HepG2 (cell line): ENCODE data around the gene PTAFR. TPM values are rescaled to one million over a fixed set of nuclear protein-coding genes. Genes with fewer than 3 reads are reported as not detected.
A peak's percentile ranks its signal among the peaks of the same experiment; 100 is the strongest.

Experiments
- ATAC-seq: fragments of 200-7000 bp; cut with Tn5 transposase; 3 replicates; pipeline ENCODE4 v1.9.1; 2020; ENCODE audit warnings: mild to moderate bottlenecking, moderate library complexity
- BruUV-seq: library from RNA; stranded (reverse); fragments of 400-500 nt; replicated peaks from 2 replicates; lab custom pipeline; 2021; lab: Mats Ljungman, UMichigan
- CTCF ChIA-PET: fragments of 300-600 bp; formaldehyde crosslinking; extraction: SDS; loops from one replicate; lab custom pipeline; 2021; ENCODE audit warnings: low total read pairs, inconsistent platforms, low intra/inter-chr PET ratio; lab: Yijun Ruan, JAX
- POLR2A ChIA-PET: fragments of 350-600 bp; sonication (Branson Sonifier 250); formaldehyde crosslinking; loops from one replicate; lab custom pipeline; 2020; ENCODE audit warnings: antibody characterized with exemption, inconsistent platforms; lab: Yijun Ruan, JAX
- DNase-seq: peaks from one replicate; pipeline ENCODE4 v3.0.0-alpha.2; 2015; ENCODE audit warnings: low spot score
- FAIRE-seq: peaks from 3 replicates; lab custom pipeline; 2011; peaks lifted over from hg19 to GRCh38; lab: Jason Lieb, UNC
- H2AFZ ChIP-seq: one replicate; pipeline ENCODE4 v1.6.1; 2011; ENCODE audit warnings: low read length, inconsistent platforms
- H3K27ac ChIP-seq: fragments of 300-600 bp; 3 replicates; pipeline ENCODE4 v1.8.0; 2011; ENCODE audit warnings: mixed run types, mild to moderate bottlenecking, mixed read lengths, low read length, inconsistent platforms; ENCODE audit not compliant: insufficient read depth; ENCODE audit errors: extremely low read length
- H3K27me3 ChIP-seq, 2 experiments: fragments of 200-600 bp in 1 of 2; 2 replicates in 1 of 2; 3 replicates in 1 of 2; pipeline versions ENCODE4 v1.6.0 to v1.8.0; 2011; ENCODE audit warnings: low read length in 2 of 2, mild to moderate bottlenecking in 2 of 2, moderate library complexity in 2 of 2, inconsistent platforms in 1 of 2; ENCODE audit not compliant: insufficient read depth in 2 of 2, control insufficient read depth in 1 of 2
- H3K36me3 ChIP-seq, 2 experiments: fragments of 200-600 bp in 1 of 2; replicated peaks in 1 of 2; 2 replicates in 1 of 2; 3 replicates in 1 of 2; pipeline versions ENCODE4 v1.5.1 to v1.8.0; 2011; ENCODE audit warnings: low read length in 2 of 2, inconsistent platforms in 1 of 2; ENCODE audit not compliant: insufficient read depth in 2 of 2, control insufficient read depth in 1 of 2
- H3K4me1 ChIP-seq: 2 replicates; pipeline ENCODE4 v1.5.1; 2012; ENCODE audit warnings: low read length, inconsistent platforms; ENCODE audit not compliant: insufficient read depth
- H3K4me2 ChIP-seq: 2 replicates; pipeline ENCODE4 v1.6.0; 2011; ENCODE audit warnings: low read depth, low read length, inconsistent platforms
- H3K4me3 ChIP-seq, 3 experiments: fragments of 200-600 bp in 1 of 3; sonication (generic), shearing (Covaris generic) in 1 of 3; replicated peaks in 1 of 3; 2 replicates each; pipeline ENCODE4 v1.5.1; 2011 to 2016; ENCODE audit warnings: low read length in 3 of 3, inconsistent platforms in 2 of 3, low read depth in 2 of 3, mild to moderate bottlenecking in 2 of 3, control low read depth in 1 of 3, mixed read lengths in 1 of 3; ENCODE audit not compliant: insufficient read depth in 1 of 3
- H3K79me2 ChIP-seq: one replicate; pipeline ENCODE4 v1.6.1; 2011; ENCODE audit warnings: low read length, inconsistent platforms; ENCODE audit not compliant: insufficient read depth
- H3K9ac ChIP-seq: 2 replicates; pipeline ENCODE4 v1.6.0; 2011; ENCODE audit warnings: mild to moderate bottlenecking, low read depth, low read length, inconsistent platforms; ENCODE audit not compliant: insufficient read depth
- H3K9me3 ChIP-seq: 2 replicates; pipeline ENCODE4 v1.5.1; 2012; ENCODE audit warnings: mild to moderate bottlenecking, low read length
- H4K20me1 ChIP-seq: 2 replicates; pipeline ENCODE4 v1.6.0; 2011; ENCODE audit warnings: inconsistent platforms, mild to moderate bottlenecking, low read length, moderate library complexity; ENCODE audit not compliant: insufficient read depth
- CEBPB ChIP-seq: IDR thresholded peaks from 2 replicates; pipeline ENCODE4 v1.6.1; 2011; ENCODE audit warnings: low read depth, low read length, improper control_type of control experiment, borderline replicate concordance
- CEBPG ChIP-seq: IDR thresholded peaks from 2 replicates; pipeline ENCODE4 v1.6.1; 2016
- NFYC ChIP-seq: IDR thresholded peaks from 2 replicates; pipeline ENCODE4 v1.6.1; 2016; ENCODE audit warnings: missing genetic modification reagents, missing compliant biosample characterization
- PAWR ChIP-seq: sonication (generic); formaldehyde crosslinking; IDR thresholded peaks from 2 replicates; pipeline ENCODE4 v1.4.0; 2020; ENCODE audit warnings: missing genetic modification reagents, mild to moderate bottlenecking, borderline replicate concordance
- SIN3A ChIP-seq: IDR thresholded peaks from 2 replicates; pipeline ENCODE4 v1.6.1; 2011; ENCODE audit warnings: low read depth, mild to moderate bottlenecking, control low read depth, low read length, borderline replicate concordance
- SOX5 ChIP-seq: IDR thresholded peaks from 2 replicates; pipeline ENCODE4 v1.6.1; 2016; ENCODE audit warnings: borderline replicate concordance
- SRF ChIP-seq: IDR thresholded peaks from 2 replicates; pipeline ENCODE4 v1.6.1; 2011; ENCODE audit warnings: mild to moderate bottlenecking, low read depth, low read length, moderate library complexity
- ZFP90 ChIP-seq: sonication (generic); formaldehyde crosslinking; IDR thresholded peaks from 2 replicates; pipeline ENCODE4 v1.8.0; 2022; ENCODE audit warnings: missing genetic modification reagents, mild to moderate bottlenecking, inconsistent platforms, borderline replicate concordance
- ZNF484 ChIP-seq: sonication (generic); formaldehyde crosslinking; IDR thresholded peaks from 2 replicates; pipeline ENCODE4 v1.5.1; 2020; ENCODE audit warnings: mild to moderate bottlenecking, low read depth, missing genetic modification reagents, borderline replicate concordance
- ZNF589 ChIP-seq: sonication (generic); formaldehyde crosslinking; conservative IDR thresholded peaks from 2 replicates; pipeline ENCODE4 v1.8.0; 2022; ENCODE audit warnings: mild to moderate bottlenecking, moderate library complexity, missing genetic modification reagents
- ZNF614 ChIP-seq: IDR thresholded peaks from 2 replicates; pipeline ENCODE4 v1.6.1; 2018; ENCODE audit warnings: missing biosample characterization, missing genetic modification reagents, inconsistent platforms, borderline replicate concordance
- WGBS: methylation state at CpG from one replicate; pipeline ENCODE4 v1.1.6; 2017; ENCODE audit warnings: low lambda C conversion rate; 5-methylcytosine and 5-hydroxymethylcytosine counted together
- in situ Hi-C: cut with HindIII; loops from 2 replicates; pipeline ENCODE4 v1.10.0; 2017; ENCODE audit warnings: low pct_unique_long_range_greater_than_20kb; ENCODE audit not compliant: extremely low pct_ligation_motif_present
- intact Hi-C: fragments of 100-400 bp; cut with micrococcal nuclease; formaldehyde crosslinking; loops from one replicate; pipeline ENCODE4 v1.10.0; 2022; ENCODE audit not compliant: unreplicated experiment
- polyA plus RNA-seq, 8 experiments: library from polyadenylated mRNA; depleted of rRNA in 3 of 8; stranded (reverse) in 7 of 8; unstranded in 1 of 8; fragments of >200 nt; fragmentation: Illumina TruSeq in 4 of 8; extraction: Trizol in 4 of 8; gene quantifications; 2 replicates each; pipeline versions ENCODE4 v1.2.1 to v1.2.3, GENCODE V29; 2011 to 2016; ENCODE audit warnings: low read depth in 4 of 8, missing spikeins in 1 of 8, mixed read lengths in 1 of 8; ENCODE audit not compliant: insufficient read depth in 1 of 8
- total RNA-seq, 5 experiments: library from RNA; depleted of rRNA; stranded (reverse); fragments of >200 nt; fragmentation: Illumina TruSeq; extraction: Trizol; gene quantifications; 2 replicates each; pipeline ENCODE4 v1.2.3, GENCODE V29; 2016; ENCODE audit warnings: low read depth in 1 of 5
- TF ChIP-seq, protein P1 (sequence below), 2 experiments: fragments of 450-650 bp in 1 of 2; sonication (generic) in 1 of 2; formaldehyde crosslinking; IDR thresholded peaks; 2 replicates each; pipeline versions ENCODE4 v1.5.0 to v1.8.0; 2020 to 2022; ENCODE audit warnings: mild to moderate bottlenecking in 1 of 2, missing genetic modification reagents in 1 of 2
- TF ChIP-seq, protein P2 (sequence below): IDR thresholded peaks from 2 replicates; pipeline ENCODE4 v1.6.1; 2018; ENCODE audit warnings: missing genetic modification reagents, mild to moderate bottlenecking, missing compliant biosample characterization

Gene PTAFR
- total and polyA plus RNA-seq, 2 of the 13 experiments (the other 11 are each of a cell fraction or from before 2014, with no cell fraction given) = 0.27 to 24.0 TPM

DNA sequence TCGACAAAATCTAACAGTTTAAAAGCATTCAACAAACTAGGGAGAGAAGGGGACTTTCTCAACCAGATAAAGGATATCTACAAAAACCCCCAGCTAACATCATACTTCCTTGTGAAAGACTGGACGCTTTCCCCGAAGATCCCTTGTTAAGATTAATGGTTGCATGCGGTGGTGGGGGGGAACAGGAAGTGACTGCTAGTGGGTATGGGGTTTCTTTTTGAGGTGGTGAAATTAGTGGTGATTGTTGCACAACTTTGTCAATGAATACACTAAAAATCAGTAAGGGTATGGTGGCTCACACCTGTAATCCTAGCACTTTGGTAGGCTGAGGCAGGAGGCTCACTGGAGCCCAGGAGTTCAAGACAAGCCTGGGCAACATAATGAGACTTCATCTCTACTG is 61.2 kb downstream of the PTAFR start:
- H3K9ac ChIP-seq = no peak overlapping the region
- intact Hi-C loops = no loop called here
- no peak overlapping the region for H3K27ac ChIP-seq
- no peaks in the 10 kb centered on the region for H4K20me1 ChIP-seq
- no peak overlapping the region for H3K4me2 ChIP-seq
- ATAC-seq = no peak
- peaks cover 13% of the 10 kb centered on the region for H3K4me1 ChIP-seq
- TF ChIP-seq CEBPG (CRISPR knock-in tag) (peak; percentile 31; the same call in 1 of the 2 replicates), NFYC (CRISPR knock-in tag) (no peak), CEBPB (peak; percentile 78), ZFP90 (no peak)
- TF ChIP-seq, protein P1, sequence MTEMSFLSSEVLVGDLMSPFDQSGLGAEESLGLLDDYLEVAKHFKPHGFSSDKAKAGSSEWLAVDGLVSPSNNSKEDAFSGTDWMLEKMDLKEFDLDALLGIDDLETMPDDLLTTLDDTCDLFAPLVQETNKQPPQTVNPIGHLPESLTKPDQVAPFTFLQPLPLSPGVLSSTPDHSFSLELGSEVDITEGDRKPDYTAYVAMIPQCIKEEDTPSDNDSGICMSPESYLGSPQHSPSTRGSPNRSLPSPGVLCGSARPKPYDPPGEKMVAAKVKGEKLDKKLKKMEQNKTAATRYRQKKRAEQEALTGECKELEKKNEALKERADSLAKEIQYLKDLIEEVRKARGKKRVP (CRISPR knock-in tag; IDR thresholded peaks at IDR 0.05) = peak in 1 of 2 experiments; percentile 77; a peak in 2 of 4 replicates
- TF ChIP-seq, all 625 proteins: peak for 3
- no peaks in the 10 kb centered on the region for H3K79me2 ChIP-seq
- no peak for FAIRE-seq
- no peak for DNase-seq
- no peaks in the 10 kb centered on the region for H3K36me3 ChIP-seq
- no peak overlapping the region for H3K4me3 ChIP-seq
- ChIA-PET CTCF (no interaction called here), POLR2A (no interaction called here)
- BruUV-seq = no TSS peak
- no peak overlapping the region for H2AFZ ChIP-seq
- in situ Hi-C loops = no loop called here
- WGBS = 31% methylated on average over 4 of the region's 4 CpGs
- 0 out of 5 replicates have a peak, but pooled peaks cover 0 to 2% of the 10 kb centered on the region in 2 experiments for H3K27me3 ChIP-seq
- H3K9me3 ChIP-seq = no peaks in the 10 kb centered on the region

DNA sequence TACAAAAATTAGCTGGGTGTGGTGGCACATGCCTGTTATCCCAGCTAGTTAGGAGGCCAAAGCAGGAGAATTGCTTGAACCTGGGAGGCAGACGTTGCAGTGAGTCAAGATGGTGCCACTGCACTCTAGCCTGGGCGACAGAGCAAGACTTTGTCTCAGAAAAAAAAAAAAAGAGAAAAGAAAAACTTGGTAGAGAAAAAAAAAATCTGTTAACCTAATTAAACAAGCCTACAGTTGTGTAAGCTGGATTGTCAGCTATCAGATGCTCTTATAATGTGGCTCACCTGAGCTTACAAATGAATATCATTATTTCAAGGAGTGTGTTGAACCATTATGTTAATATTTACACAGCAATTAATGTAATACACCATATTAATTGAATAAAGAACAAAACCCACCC is 61.6 kb downstream of the PTAFR start:
- Histone ChIP-seq H3K79me2 (no peaks in the 10 kb centered on the region), H2AFZ (no peak overlapping the region), H3K4me2 (no peak overlapping the region), H3K27me3 (0 out of 5 replicates have a peak, but pooled peaks cover 0 to 2% of the 10 kb centered on the region in 2 experiments), H4K20me1 (no peaks in the 10 kb centered on the region)
- ATAC-seq = no peak
- FAIRE-seq = no peak
- TF ChIP-seq ZNF614 (no peak), ZNF589 (CRISPR knock-in tag) (no peak), SRF (no peak), PAWR (CRISPR knock-in tag) (no peak), ZNF484 (no peak), SOX5 (no peak), SIN3A (no peak)
- TF ChIP-seq, protein P2, sequence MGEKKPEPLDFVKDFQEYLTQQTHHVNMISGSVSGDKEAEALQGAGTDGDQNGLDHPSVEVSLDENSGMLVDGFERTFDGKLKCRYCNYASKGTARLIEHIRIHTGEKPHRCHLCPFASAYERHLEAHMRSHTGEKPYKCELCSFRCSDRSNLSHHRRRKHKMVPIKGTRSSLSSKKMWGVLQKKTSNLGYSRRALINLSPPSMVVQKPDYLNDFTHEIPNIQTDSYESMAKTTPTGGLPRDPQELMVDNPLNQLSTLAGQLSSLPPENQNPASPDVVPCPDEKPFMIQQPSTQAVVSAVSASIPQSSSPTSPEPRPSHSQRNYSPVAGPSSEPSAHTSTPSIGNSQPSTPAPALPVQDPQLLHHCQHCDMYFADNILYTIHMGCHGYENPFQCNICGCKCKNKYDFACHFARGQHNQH (CRISPR knock-in tag) = no peak
- TF ChIP-seq, all 625 proteins: peak for 0
- Histone ChIP-seq H3K4me3 (no peak overlapping the region), H3K36me3 (no peaks in the 10 kb centered on the region), H3K9ac (no peak overlapping the region), H3K27ac (no peak overlapping the region), H3K9me3 (no peaks in the 10 kb centered on the region), H3K4me1 (peaks cover 13% of the 10 kb centered on the region)
- POLR2A ChIA-PET = no interaction called here
- CTCF ChIA-PET = no interaction called here
- 62% methylated on average over 2 of the region's 2 CpGs for WGBS
- in situ Hi-C loops = no loop called here
- no peak for DNase-seq
- BruUV-seq = no TSS peak
- intact Hi-C loops = no loop called here
